NOMO-1 treated with dmso at 0.1 percent for 144 hours (cell line): ENCODE results near the gene TTC38.

Source experiments
- DNase-seq: peaks from one replicate; lab custom pipeline; 2025; ENCODE audit not compliant: unreplicated experiment; lab: John Stamatoyannopoulos, UW

TTC38 gene

DNA sequence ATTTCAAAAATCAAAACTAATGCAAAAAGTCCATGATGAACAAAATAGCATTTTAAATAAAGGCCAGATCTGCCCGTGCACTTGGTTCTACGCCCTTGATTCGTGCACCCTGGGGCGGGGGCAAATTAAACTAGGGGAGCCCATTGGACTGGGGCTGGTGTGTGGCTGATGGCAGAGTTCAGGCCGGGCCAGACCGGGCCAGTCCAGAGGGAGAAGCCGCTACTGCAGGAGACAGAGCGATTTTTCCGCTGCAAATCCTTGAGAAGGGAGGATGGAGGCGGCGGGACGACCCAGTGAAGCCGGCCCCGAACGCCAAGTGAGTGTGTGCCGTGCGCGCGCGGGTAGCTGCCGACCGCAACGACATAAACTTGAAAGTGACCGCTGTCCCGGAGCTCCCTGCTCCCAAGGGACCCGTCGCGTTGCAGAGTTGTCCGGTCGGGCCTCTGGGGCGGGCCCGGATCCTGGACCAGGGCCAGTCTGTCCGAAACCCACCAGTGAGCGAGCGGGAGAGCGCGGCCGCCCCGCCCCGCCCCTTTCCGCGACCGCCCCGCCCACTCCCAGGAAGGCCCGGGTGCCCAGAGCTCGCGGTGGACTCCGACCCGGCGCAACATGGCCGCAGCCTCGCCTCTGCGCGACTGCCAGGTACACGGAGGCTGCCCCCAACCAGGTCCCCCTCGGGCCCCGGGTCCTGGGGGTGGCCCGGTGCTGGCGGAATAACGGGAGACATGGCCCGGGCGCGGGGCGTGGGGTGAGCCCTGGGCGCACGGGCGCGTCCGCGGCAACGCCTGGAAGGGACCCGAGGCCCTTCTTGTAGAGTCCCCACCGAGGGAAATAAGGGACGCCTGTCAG, at the start of gene TTC38:
Gene TTC38, plus strand, starts transcription at position 578 of the 849 bp plus-strand sequence. Its CDS starts 32 bp downstream, at position 610.
- peak; percentile 42 for DNase-seq

DNA sequence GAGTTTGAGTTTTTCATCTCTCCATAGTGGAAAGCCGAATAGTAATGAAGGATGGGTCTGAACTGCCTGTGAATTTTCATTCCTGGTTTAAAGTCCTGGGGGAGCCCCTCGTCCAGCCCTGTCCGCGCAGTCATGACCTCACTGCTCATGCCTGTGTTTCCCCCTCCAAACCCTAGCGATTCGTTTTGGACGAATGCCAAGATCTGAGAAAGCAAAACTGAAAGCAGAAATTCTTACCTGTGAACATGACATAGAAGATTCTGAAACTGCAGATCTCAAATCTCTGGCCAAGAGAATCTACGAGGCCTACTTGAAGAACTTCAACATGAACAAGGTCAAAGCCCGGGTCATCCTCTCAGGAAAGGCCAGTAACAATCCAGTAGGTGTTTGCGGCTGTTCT, 48.2 kb upstream of the TTC38 start:
- no peak for DNase-seq

DNA sequence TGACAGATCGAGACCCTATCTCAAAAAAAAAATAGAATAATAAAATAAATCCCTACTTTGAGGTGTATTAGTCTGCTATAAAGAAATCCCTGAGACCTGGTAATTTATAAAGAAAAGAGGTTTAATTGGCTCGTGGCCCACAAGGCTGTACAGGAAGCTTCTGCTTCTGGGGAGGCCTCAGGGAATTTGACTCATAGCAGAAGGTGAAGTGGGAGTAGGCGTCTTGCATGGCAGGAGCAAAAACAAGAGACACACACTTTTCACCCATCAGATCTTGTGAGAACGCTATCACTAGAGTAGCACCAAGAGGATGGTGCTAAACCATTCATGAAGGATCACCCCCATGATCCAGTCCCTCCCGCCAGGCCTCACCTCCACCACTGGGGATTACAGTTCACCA, 46.9 kb upstream of the TTC38 start:
- no peak for DNase-seq

DNA sequence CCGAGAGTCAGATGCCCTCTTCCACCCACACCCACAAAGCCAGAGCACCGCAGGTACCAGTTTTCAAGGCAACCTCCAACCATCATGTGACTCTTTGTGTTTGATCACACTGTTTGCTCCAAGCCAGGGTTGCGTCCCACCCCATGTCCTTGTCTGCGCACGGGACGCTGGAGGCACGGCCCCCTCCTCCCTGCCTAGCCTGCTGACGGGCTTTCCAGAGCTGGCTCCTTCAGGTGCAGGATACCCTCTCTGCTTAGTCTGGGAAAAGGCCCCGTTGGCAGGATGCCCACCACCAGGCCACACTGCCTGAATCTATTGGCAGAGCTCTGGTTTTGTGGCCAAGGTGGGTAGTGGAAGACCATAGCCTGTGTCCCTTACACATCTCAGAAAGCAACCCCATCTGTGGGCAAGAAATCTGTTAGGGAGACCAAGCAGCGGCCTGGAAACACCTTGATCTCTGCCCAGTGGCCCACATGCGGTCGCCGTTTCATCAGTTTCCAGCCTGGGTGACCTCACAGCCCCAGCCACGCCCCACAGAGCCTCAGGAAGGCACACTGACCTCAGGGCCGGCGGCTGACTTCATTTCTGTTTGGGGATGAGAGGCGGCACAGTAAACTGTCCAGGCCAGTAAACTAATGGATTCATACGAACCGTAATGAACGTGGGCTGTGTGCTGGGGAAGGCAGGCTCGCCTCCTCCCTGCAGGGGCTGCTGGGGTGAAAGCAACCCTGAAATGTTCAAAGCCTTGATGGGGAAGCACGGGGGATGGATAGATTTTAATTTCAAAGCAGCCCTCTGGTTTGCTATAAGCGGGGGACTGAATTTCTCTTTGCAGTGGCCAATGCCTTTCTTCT, 43.5 kb upstream of the TTC38 start:
- no peak for DNase-seq

DNA sequence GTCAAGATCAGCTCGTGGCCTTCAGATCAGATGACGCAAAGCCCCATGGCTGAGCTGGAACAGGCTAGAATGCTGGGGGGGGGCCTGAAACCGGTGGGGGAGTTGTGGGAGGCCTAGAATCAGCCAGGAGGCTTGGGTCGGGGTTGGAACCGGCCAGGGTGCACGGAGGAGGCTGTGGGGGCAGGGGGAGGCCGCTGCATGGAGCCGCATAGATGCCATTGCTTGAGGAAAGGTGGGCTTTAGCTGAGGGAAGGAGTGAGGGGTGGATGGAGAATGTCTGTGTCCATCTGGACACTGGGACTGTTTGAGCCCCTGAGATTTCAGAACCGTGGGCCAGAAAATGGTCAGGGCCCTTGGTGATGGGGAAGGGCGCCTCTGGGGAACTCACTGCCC, 42.9 kb upstream of the TTC38 start:
- no peak for DNase-seq

DNA sequence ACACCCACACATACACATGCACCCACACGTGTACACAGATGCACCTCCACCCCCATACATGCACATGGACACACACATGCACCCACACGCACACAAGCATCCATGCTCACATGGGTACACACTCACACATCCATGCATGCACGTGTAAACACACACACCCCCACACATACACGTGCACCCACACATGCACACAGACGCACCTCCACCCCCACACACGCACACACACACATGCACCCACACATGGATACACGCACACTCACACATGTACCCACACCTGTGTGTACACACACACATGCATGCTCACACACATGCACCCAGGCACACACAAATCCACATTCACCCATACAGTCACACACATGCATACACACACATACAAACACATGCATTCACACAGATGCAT, 42.2 kb upstream of the TTC38 start:
- DNase-seq: no peak

DNA sequence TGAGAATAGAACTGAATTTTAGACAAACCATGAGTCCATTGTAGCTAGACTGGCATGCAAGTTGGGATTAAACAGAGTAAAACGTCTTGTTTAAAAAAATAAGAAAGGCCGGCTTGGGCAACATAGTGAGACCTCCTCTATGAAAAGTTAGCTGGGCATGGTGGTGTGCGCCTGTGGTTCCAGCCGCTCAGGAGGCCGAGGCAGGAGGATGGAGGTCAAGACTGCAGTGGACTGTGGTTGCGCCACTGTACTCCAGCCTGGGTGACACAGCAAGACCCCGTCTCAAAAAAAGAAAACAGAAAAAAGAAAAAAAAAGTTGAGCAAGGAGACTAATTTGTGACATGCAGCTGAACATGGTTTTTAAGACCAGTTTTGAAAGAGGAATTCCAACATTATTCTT, 41.2 kb upstream of the TTC38 start:
- DNase-seq: no peak

DNA sequence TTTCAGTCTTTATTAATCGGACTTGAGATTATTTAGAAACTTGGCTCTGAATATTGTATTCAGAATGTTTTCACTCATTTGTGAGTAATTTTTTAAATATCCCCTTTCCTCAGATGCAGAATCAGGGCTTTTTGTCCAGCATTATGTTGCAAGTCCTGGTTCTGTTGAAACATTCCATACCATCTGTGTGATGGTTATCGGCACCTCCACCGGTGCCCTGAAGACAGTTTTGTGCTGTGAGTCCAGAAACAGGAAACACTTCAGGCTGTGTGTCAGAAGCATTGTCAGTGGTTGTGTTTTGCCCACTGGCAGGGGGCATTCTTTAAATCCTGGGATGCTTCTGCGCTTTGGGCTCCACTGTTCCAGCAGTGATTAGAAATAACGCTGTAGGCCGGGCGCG, 38.1 kb upstream of the TTC38 start:
- no peak for DNase-seq

DNA sequence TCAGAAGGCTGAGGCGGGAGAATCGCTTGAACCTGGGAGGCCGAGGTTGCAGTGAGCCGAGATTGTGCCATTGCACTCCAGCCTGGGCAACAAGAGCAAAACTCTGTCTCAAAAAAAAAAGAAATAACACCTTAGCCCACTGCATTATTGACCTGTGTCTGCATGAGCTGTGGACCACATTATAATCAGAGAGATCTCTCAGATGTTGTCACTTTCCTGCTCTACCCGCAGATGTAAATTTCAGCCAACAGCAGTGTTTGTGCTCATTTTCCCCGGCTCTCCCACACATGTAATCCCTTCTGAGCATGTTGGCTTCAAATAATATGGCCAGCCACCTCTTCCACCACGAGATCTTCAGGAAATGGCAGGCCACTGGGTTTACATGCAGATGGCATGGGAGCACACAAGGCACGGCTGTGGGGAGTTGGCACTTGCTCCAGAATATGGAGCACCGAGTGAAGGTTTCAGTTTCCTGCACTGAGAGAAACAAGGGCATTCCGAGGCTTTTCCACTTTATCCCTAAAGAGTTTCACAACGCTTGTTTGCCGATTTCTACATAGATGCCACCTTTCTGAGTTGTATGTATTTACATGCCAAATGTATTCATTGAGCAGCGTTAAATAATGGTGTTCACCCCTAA, 37.4 kb upstream of the TTC38 start:
- no peak for DNase-seq

DNA sequence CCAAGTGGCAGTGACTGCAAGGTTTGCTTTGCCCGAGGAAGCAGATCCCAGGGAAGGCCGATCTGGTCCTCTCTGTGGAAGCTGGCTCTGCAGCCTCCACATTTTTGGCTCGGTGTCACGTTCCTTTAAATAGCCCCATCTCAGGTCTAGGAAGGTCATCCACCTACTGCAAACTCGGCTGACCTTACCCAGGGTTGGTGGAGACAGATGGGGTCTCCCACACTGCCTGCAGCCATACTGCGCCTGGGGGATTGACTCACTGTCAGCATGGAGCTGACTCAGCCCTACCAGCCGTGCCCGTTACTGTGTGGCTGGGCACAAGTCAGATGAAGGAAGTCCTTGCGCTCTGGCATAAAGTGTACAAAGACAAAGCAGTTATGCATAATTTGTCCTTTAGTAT, 34.6 kb upstream of the TTC38 start:
- no peak for DNase-seq

DNA sequence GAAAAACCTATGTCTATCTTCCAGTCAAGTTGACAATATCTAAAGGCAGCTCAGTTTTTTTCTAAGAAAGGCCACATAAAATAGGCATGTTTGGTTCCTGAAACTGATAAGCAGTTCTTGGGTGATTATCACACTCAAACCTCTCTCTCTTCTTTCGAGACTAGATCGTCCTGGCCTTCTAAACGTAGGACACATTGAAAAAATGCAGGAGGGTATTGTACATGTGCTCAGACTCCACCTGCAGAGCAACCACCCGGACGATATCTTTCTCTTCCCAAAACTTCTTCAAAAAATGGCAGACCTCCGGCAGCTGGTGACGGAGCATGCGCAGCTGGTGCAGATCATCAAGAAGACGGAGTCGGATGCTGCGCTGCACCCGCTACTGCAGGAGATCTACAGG, 32.8 kb upstream of the TTC38 start:
- DNase-seq: no peak

DNA sequence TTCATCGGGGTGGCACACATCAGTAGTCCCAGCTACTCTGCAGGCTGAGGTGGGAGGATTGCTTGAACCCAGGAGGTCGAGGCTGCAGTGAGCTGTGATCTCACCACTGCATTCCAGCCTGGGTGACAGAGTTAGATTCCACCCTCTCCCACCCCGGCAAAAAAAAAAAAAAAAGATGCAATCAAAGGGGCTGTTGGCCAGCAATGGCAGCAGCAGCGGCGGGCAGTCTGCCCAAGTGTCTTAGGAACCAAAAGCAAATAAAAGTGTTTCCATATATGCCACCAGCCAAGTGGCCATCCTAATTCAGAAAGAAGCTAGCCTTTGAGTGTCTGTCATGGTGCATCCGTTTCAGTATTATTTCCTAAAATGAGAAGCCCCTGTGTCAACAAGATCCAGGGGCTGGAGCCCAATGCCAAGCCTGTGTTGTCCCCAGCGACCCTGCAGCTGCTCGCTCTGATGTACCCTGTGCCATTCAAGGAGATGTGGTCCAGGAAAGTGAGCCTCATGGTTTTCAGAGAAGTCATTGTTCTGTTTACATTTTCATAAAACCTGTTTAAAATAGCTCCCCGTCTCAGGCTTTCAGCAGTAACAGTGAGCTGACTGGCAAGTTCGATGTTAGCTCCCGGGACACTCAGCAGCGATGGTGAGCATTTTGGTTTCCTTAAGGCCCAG, 30.2 kb upstream of the TTC38 start:
- DNase-seq: no peak

DNA sequence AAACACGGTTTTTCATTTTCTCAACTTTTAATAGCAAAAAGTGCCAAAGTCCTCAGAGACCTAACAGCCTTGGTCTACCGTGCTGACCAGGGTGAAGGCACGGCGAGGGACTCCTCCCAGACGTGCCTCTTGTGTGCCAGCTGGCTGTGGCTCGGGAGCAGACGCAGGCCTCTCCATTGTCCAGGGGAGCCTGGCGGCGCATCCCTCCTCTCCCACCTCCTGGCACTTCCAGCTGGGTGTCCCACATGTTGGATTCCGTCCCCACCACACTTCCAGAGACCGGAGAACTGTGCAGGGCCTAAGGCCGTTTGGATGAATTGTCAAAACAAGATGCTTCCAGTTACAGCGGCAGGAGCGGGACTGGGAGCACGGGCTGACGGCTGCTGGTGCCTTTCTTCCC, 29.3 kb upstream of the TTC38 start:
- no peak for DNase-seq

DNA sequence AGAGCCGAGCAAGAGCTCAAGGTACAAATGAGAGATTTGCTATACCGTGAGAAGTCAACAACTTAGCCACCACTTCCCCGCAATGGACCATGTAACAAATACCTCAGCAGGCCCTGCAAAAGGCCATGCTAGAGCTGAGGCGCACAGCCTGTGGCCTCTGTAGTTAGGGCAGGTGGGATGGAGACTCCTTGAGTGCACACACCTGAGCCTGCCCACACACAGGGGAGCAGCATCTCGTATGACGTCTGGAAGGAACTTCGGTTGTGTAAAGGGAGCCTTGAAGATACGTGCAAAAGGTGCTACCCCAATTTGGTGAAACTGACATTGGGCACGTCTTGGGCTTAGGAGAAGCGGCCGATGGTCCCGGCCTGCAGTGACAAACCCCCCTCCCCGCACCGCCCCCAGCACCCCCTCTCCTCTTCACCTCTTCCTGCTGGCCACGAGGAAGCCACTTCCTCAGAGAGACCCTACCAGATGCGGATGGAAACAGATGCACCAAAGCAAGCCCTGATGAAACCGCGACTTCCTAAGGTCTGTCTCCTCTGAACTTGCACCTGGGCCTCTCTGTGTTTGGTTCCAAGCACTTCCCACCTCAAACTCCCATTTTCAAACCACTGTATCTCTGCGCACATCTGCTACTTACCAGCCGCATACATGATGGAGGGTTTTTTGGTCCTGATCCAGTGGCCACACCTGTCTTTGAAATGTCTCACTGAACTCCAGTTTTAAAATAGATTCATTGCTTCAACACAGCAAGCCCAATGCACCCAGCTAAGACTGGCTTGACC, 28.4 kb upstream of the TTC38 start:
- DNase-seq: no peak

DNA sequence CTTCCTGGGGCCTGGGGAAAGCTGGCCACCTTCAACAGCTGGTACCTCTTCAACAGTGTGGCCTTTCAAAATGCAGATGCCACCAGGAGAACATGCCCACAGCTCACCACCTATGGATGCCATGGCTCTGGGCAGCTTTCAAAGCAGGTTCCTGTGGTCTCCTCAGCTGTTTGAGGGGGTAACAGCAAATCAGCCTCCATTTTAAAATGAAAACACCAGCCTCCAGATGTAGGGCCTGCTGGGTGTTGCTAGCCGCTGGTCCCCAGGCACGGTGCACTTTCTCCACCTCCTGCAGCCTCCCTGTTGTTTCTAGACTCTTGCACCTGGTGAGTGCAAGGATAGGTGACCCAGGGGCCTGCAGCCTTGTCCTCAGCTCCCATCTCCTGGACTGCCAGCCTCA, 27.7 kb upstream of the TTC38 start:
- no peak for DNase-seq

DNA sequence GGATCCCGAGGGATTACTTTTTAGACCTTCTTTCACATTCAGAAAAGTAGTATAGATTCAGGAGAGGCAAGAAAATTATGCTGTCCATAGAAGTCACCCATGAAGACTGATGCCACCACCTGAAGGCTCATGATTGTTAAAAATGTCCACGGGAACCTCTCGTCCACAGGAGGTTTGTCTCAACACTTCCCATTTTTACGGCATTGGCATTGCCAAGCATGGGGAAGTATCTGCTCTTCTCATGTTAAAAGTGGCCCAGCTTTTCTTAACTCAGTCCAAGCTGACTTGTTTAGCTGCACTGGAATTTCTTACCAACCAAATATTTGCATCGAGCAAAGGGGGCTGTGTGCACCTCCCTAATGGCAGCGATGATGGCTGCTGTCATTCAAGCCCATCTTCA, 27.3 kb upstream of the TTC38 start:
- no peak for DNase-seq

DNA sequence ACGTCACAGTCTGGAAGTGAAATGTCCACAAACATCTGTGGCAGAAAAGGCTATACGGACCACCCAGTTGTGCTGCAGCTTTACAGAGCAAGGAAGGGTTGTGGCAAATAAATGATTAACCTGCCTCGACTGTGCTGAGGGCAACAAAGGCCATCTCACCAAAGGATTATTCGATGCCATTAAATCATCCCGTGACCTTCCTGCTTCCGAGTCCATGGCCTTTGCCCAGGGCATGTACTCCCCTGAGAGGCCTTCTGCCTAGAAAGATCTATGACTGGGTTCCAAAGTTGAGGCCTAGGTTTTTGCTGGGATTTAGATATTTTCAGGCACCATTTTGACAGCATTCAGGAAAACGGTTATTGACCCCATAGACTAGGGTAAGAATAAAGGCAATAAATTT, 26.9 kb upstream of the TTC38 start:
- no peak for DNase-seq

DNA sequence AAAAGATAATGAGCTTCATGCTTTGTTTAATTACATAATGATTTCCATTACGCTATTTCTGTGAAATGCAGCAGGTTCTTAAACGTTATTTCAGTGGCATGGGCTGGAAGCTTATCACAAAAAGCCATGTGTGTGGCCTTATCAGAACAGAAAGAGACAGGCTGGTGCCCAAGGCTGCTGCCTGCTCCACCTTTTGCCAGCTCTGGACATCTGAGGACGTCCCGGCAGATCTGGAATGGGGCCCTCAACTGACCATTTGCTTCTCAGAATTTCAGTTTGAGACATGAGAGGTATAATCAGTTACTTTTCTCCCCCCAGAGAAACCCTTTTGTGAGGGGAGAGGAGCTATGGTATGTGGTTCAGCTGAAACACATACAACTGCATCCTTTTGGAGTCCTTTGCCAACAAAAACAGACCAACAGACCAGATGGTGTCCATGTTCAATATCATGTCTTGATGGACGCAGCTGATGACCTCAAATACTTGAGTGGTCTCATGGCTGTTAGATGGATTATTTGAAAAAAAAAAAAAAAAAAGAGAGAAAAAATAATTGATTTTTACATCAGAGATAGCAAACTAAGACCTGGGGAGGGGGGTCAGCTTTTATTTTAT, 26.3 kb upstream of the TTC38 start:
- no peak for DNase-seq

DNA sequence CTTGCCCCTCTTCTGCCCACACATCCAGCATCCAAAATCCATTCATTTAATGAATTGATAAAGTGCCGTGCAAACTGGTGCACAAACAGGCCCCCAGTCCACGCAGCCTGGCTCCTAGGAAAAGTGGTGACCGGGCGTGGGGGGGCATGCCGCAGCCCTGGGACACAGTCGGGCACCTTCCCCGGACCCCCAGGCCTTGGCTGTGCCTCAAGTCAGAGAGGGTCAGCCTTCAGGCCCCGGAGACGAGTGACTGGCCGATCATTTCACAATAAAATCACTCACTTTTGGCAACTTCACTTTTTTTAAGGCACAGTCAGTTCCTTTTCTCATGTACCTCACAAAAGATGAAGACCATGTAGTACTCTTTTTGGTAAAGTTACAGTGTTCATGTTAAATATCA, 25.7 kb upstream of the TTC38 start:
- DNase-seq: no peak

DNA sequence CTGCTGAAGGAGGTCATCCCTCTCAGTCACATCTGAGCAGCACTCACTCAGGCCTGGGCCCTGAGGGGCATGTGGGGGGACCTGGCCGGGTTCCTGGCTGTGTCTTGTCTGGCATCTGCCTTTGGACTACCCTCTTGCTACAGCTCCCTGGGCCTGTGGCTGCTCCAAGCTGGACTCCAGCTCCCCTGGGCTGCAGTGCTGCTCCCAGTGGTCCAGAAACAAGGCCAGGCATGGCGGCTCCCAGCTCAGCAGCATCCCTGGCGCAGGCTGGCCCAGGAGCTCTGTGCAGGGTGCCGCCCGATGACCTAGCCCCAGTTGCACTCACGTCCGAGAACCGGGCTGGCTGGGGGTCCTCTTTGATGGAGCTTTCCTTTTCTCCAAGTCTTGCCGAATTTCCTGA, 23.0 kb upstream of the TTC38 start:
- no peak for DNase-seq
